Keratinocyte (primary cell): ENCODE results near the gene KMT2C. TPM values are rescaled to one million over a fixed set of nuclear protein-coding genes. Genes with fewer than 3 reads are reported as not detected.

Experiments
- DNase-seq: peaks from one replicate; pipeline ENCODE4 v3.0.0-alpha.2; 2011; ENCODE audit warnings: low read depth, missing footprints, low spot score
- FAIRE-seq: peaks from 2 replicates; lab custom pipeline; 2011; peaks lifted over from hg19 to GRCh38; lab: Jason Lieb, UNC
- H2AFZ ChIP-seq: 2 replicates; pipeline ENCODE4 v1.6.0; 2012; ENCODE audit warnings: low read length, control low read depth, inconsistent platforms; ENCODE audit not compliant: control insufficient read depth
- H3K27ac ChIP-seq: 2 replicates; pipeline ENCODE4 v1.5.1; 2011; ENCODE audit warnings: low read length; ENCODE audit not compliant: control insufficient read depth, insufficient read depth
- H3K27me3 ChIP-seq: 3 replicates; pipeline ENCODE4 v1.6.0; 2011; ENCODE audit warnings: low read length; ENCODE audit not compliant: control insufficient read depth, insufficient read depth; ENCODE audit errors: extremely low read depth
- H3K36me3 ChIP-seq, 2 experiments: 2 replicates in 1 of 2; 3 replicates in 1 of 2; pipeline ENCODE4 v1.5.1; 2011; ENCODE audit warnings: low read length in 2 of 2, mild to moderate bottlenecking in 1 of 2; ENCODE audit not compliant: control insufficient read depth in 2 of 2, insufficient read depth in 2 of 2; ENCODE audit errors: extremely low read depth in 1 of 2
- H3K4me1 ChIP-seq: 3 replicates; pipeline ENCODE4 v1.5.1; 2011; ENCODE audit warnings: low read length; ENCODE audit not compliant: control insufficient read depth, insufficient read depth; ENCODE audit errors: extremely low read depth
- H3K4me2 ChIP-seq: 3 replicates; pipeline ENCODE4 v1.6.0; 2011; ENCODE audit warnings: low read depth, low read length; ENCODE audit not compliant: control insufficient read depth, insufficient read depth; ENCODE audit errors: extremely low read depth
- H3K4me3 ChIP-seq, 3 experiments: fragments of 200-600 bp in 1 of 3; sonication (generic) in 1 of 3; 2 replicates in 2 of 3; 3 replicates in 1 of 3; pipeline ENCODE4 v1.5.1; 2011 to 2016; ENCODE audit warnings: low read length in 3 of 3, mild to moderate bottlenecking in 3 of 3, control low read depth in 2 of 3, inconsistent platforms in 1 of 3, low read depth in 1 of 3, mixed read lengths in 1 of 3, mixed run types in 1 of 3, moderate library complexity in 1 of 3; ENCODE audit not compliant: control insufficient read depth in 2 of 3, insufficient read depth in 2 of 3; ENCODE audit errors: extremely low read depth in 1 of 3
- H3K79me2 ChIP-seq: 2 replicates; pipeline ENCODE4 v1.6.0; 2012; ENCODE audit warnings: low read length; ENCODE audit not compliant: control insufficient read depth, insufficient read depth
- H3K9ac ChIP-seq: 3 replicates; pipeline ENCODE4 v1.6.0; 2011; ENCODE audit warnings: low read length; ENCODE audit not compliant: control insufficient read depth, insufficient read depth; ENCODE audit errors: extremely low read depth
- H3K9me1 ChIP-seq: 3 replicates; pipeline ENCODE4 v1.6.0; 2011; ENCODE audit warnings: low read length; ENCODE audit not compliant: control insufficient read depth, insufficient read depth; ENCODE audit errors: extremely low read depth
- H3K9me3 ChIP-seq: 2 replicates; pipeline ENCODE4 v1.5.1; 2012; ENCODE audit warnings: low read depth, low read length; ENCODE audit not compliant: control insufficient read depth
- H4K20me1 ChIP-seq: 3 replicates; pipeline ENCODE4 v1.6.0; 2011; ENCODE audit warnings: low read length; ENCODE audit not compliant: control insufficient read depth, insufficient read depth; ENCODE audit errors: extremely low read depth
- CTCF ChIP-seq, 3 experiments: IDR thresholded peaks in 1 of 3; conservative IDR thresholded peaks in 1 of 3; optimal IDR thresholded peaks in 1 of 3; 2 replicates in 2 of 3; 3 replicates in 1 of 3; pipeline versions ENCODE3 to v1.5.1; 2011; ENCODE audit warnings: low read length in 3 of 3, mild to moderate bottlenecking in 3 of 3, moderate library complexity in 2 of 3, control low read depth in 1 of 3, inconsistent platforms in 1 of 3; ENCODE audit not compliant: insufficient read depth in 2 of 3; ENCODE audit errors: extremely low read depth in 1 of 3
- EZH2 ChIP-seq: IDR thresholded peaks from one replicate; pipeline ENCODE4 v1.6.1; 2012; ENCODE audit warnings: inconsistent platforms, mild to moderate bottlenecking, low read length, moderate library complexity
- dilution Hi-C: fragments of 300-500 bp; cut with MboI; formaldehyde crosslinking; loops from one replicate; pipeline ENCODE4 v1.7.0; 2020; ENCODE audit warnings: low sequenced_read_pairs; ENCODE audit not compliant: extremely low pct_ligation_motif_present
- polyA plus RNA-seq, 5 experiments: library from polyadenylated mRNA; depleted of rRNA in 3 of 5; stranded (reverse) in 3 of 5; stranded (forward) in 1 of 5; unstranded in 1 of 5; fragments of >200 nt; gene quantifications; 1 replicate in 1 of 5; 2 replicates in 3 of 5; 3 replicates in 1 of 5; pipeline versions ENCODE4 v1.2.1 to v1.2.3, GENCODE V29; 2011 to 2012; ENCODE audit warnings: missing spikeins in 2 of 5, low read depth in 1 of 5, low replicate concordance in 1 of 5

The KMT2C gene
- polyA plus RNA-seq, 1 donor (not counting 4 experiments of a cell fraction or from before 2014, with no cell fraction given) = 8.5 TPM

- Histone ChIP-seq H3K27me3 (no peaks in the 10 kb centered on the region), H3K4me3 (no peak overlapping the region), H3K9me3 (peaks cover 1% of the 10 kb centered on the region), H3K9ac (no peak overlapping the region), H2AFZ (no peak overlapping the region), H3K4me2 (no peak overlapping the region), H3K9me1 (no peaks in the 10 kb centered on the region), H3K79me2 (peaks cover 80% of the 10 kb centered on the region), H3K27ac (no peak overlapping the region), H4K20me1 (no peaks in the 10 kb centered on the region), H3K36me3 (no peaks in the 10 kb centered on the region), H3K4me1 (no peaks in the 10 kb centered on the region)
- TF ChIP-seq CTCF (optimal IDR thresholded peaks at IDR 0.05 in 1 of 3, IDR thresholded peaks at IDR 0.05 in 1 of 3, conservative IDR thresholded peaks at IDR 0.05 in 1 of 3; ENCODE audit: extremely low read depth in 1 of 3, insufficient read depth in 2 of 3, low read length in 3 of 3) = no peak
- no peak for TF ChIP-seq EZH2
- DNase-seq (no peak), FAIRE-seq (no peak)
- dilution Hi-C loops = no loop called here
Measured at GRCh38 chr7:152414779-152415178, 21.0 kb downstream of the KMT2C start.

GRCh38 chr7:152411389-152411788 is 24.4 kb downstream of the KMT2C start:
- Histone ChIP-seq H3K4me1 (no peaks in the 10 kb centered on the region), H3K4me3 (no peak overlapping the region), H4K20me1 (no peaks in the 10 kb centered on the region), H3K9me1 (no peaks in the 10 kb centered on the region), H3K9ac (no peak overlapping the region), H3K9me3 (peaks cover 7% of the 10 kb centered on the region), H3K36me3 (no peaks in the 10 kb centered on the region), H2AFZ (no peak overlapping the region), H3K27ac (no peak overlapping the region), H3K79me2 (peaks cover 70% of the 10 kb centered on the region), H3K4me2 (peak overlapping the region; percentile 32), H3K27me3 (no peaks in the 10 kb centered on the region)
- FAIRE-seq (no peak), DNase-seq (no peak)
- TF ChIP-seq CTCF (optimal IDR thresholded peaks at IDR 0.05 in 1 of 3, IDR thresholded peaks at IDR 0.05 in 1 of 3, conservative IDR thresholded peaks at IDR 0.05 in 1 of 3; ENCODE audit: extremely low read depth in 1 of 3, insufficient read depth in 2 of 3, low read length in 3 of 3) = no peak
- TF ChIP-seq EZH2 = no peak
- dilution Hi-C loops = no loop called here
